Endothelial cell of hepatic sinusoid (primary cell): ENCODE data around the gene ZDHHC4.

Experiments used
- in situ Hi-C: cut with HindIII; loops from 2 replicates; pipeline ENCODE4 v1.10.0; 2017; ENCODE audit warnings: low sequenced_read_pairs

ZDHHC4 gene

DNA sequence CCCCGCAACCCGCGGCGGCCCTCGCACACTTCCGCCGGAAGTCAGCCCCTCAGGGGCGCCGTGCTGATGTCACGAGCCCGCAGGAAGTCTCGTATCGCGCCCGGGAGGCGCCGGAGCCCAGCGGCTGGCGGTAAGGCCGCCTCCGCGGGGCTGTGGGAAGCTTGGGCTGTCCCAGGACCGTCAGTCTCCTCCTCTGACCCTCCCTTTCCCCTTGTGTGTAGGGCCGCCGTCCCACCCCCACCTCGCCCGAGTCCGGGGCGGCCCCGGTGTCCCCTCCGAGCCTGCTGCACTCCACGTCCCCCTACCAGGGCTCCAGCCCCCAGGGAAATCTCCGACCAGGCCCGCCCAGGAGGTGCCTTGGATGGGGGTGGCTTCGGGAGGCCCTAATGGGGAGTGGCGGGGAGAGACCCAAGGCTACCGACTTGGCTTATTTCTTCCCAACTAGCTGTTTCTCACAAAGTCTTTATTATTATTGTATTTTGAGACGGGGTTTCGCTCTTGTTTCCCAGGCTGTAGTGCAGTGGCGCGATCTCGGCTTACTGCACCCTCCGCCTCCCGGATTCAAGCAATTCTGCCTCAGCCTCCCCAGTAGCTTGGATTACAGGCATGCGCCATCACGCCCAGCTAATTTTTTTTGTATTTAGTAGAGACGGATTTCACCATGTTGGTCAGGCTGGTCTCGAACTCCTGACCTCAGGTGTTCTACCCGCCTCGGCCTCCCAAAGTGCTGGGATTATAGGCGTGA lies at the start of gene ZDHHC4:
TSS of gene ZDHHC4 (plus strand) at position 86 of the 745 bp plus-strand sequence. CDS start 3,108 bp downstream, outside the sequence.
- in situ Hi-C loops = loop anchor here (5.0 kb wide), 1 partner anchor 85 kb away; no protein-coding TSS in a partner anchor

DNA sequence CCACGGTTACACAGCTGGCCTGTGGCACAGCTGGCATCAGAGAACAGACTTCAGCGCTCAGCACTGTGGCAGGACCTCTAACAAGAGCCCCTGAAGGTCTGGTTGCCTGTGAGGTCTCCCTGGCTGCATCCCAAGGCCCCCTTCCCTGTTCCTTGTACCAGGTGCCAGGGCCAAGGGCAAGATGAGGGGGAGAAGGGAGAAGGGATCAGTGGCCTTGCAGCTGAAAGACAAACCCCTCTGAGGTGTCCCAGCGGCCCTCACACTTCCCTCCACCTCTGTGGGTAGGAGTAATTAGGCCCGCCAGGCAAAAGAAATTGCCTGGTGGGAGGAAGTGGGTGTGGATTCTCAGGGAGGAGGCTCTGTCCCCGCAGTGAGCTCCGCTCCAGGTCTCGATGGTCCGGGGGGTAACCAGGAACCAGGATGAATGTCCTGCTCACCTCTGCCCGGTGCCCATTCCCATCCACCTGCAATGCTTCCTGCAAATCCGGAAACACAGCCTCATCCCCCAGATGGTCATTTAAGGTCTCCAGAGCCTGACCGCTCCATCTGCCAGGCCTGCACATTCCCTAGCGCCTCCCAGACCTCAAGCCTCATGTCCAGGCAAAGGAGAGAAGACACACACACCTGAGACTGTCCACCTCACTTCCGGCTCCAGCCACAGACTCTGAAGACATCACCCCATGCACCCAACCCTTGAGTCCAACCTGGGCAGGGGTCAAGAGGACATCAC lies 48.7 kb upstream of the ZDHHC4 start:
- in situ Hi-C loops = no loop called here

DNA sequence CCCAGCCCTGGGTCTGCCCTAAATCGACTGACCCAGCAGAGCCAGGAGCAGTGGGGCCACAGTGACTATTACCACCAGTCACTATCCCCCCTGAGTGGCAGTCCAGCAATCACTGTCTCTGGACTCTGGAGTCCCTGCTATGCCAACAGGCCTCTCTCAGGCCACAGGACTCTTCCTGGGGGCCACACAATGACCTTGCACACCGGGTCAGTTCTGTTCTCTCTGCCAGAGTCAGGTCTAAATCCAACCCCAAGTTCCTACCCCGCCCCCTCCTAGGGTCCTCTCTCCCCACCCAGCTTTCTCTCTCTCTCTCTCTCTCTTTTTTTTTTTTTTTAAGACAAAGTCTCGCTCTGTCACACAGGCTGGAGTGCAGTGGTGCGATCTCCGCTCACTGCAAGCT lies 47.6 kb upstream of the ZDHHC4 start:
- in situ Hi-C loops = no loop called here

DNA sequence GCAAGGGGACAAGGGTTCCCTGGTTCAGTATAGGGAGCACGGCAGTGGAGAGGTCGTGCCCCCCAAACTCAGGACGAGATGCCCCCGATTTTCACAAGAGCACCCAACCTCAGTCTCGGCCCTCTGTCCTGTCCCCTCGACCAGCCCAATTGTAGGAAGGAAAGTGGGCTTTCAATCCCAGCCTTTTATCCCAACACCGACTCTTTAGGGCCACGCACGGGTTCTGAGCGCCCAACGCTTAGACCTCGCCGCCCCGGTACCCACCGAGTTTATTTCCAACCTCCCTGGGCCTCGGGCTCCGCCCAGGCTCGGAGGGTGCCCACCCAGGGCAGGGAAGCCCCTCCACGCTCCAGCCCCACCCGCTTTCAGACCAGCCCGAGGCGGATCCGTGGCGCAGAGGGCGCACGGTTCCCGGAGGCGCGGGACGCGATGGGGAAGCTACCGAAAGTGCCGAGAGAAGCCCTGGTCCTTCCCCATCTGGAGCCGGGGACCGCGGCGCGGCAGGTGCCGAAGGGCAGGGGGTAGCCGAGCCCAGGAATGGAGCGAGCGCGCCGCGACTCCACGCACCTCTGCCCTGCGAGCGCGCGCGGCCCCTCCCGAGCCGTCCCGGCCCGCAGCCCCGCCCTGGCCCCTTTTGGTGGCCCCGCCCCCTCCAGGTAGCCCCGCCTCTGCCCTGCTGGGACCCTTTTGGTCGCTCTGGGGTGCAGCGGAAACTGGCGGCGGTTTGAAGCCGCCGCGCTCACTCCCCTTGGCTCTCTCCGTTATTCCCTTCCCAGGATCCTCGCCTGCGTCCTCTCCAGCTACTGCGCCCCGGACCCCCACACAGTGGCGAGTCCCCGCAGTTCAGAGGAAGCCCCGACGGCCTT lies 46.4 kb upstream of the ZDHHC4 start:
- in situ Hi-C loops = no loop called here

DNA sequence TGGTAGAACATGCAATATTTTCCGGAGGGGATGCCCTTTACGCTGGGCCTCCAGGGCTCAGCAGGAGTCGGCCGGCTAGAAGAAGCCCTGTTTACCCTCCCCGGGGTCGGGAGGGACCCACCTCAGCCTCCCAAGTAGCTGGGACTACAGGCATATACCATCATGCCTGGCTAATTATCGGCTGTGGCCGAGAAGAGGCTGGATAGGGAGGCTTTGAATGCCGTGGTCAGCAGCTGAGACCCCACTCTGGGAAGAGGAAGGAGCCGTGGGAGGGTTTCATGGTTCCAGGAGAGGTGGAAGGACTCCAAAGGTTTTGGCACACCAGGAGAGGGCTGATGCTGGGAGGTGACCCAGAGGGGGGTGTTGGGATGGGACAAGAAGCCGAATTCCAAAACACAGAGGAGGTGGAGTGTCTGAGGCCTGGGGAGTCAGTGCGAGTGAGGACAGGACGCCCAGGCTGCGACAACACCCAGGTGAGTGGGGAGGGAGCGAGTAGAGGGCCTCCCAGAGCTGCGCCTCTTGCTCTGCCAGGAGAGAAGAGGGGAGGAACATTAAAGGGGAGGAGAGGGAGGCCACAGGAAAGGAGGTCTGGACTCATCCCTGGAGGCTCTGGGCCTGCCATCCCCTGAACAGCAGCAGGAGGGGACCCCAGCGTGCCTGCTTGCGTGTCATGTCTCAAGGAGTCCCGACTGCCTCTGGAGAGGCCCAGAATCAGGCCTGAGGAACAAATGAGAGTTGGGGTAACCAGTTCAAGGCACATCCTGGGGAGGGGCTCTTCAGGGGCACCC lies 45.6 kb upstream of the ZDHHC4 start:
- in situ Hi-C loops = no loop called here

DNA sequence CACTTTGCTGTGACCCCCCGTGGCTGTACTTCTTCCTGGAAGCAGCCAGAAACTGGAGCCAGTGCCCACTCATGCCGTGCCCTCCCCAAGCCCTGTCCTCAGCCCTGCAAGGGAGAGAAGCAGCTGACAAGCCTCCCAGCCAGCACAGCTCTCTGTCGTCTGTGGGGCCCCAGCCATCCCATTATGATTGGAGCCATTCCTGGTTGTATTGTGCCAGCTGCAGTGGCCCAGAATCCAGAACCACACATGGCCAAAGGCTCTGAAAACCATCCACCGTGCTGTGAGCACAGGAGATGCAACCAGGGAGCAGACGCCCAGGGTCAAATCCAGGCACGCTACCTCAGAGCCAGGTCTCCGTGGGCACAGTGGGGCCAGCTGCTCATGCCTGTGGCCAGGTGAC lies 44.7 kb upstream of the ZDHHC4 start:
- in situ Hi-C loops = no loop called here

DNA sequence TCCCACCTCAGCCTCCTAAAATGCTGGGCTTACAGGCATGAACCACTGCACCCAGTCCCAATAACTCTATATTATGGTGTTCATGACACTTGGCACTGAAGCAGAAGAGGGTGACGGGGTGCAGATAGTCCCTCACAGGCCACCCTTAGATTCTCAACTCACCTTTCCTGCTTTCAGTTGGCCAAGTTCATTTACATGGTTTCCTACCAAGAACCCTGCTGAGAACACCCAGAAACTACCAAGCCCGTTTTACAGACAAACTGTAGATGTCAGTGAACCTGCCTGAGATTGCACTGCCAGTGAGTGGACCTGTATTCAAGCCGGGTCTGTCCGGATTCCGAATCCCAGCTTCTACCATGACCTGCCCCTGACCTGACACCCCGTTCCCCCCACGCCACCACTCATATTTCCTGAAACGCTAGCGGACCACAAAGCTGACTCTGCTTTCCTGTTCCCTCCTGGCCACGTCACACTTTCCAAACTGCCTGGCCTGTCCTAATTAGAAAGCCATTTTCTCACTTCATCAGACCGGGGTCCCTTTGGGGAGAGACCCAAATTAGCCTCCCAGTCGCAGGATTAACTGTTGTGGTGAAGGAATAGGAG lies 43.3 kb upstream of the ZDHHC4 start:
- in situ Hi-C loops = no loop called here

DNA sequence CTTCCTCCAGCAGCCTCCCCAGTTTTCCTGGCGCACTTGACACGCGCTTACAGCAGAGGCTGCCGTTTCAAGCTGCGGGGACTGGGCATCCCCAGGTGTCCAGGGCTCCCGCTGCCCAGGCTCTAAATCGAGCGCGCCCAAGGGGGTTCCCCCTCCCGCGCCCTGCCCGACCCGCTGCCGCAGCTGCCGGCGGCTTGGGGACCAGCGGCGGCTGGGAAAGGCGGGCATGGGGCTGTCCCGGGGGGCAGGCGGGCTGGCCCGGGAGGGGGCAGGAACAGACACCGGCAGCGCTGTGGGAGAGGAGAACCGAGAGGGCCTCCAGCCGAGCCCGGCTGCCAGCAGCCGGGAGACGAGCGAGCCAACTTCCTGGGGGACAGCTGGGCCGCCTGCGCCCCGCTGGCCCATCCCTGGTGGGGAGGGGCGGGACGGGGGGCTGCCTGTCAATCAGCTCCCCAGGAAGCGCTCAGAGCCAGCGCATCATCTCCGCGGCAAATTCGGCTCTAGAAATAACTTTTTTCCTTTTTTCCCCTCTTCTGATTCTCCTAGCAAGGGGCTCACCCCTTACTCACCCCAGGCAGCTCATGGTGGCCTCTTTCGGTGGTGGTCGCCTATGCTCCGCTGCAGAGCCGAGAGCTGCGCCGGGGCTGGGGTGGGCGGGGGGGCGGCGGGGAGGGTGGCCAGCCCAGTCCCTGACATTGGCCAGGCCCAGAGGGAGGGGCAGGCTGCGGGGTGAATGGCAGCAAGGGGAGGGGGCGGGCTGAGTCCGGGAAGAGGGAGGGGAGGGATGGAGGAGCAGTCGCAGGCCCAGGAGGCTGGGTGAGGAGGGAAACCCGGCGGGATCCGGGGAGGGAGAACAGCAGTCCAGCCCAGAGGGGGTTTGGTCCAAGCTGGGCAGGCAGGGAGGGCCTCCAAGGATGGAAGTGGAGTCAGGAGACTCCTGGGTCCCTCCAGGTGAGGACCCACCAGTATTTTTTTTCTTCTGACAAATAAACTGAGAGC lies 40.7 kb upstream of the ZDHHC4 start:
- in situ Hi-C loops = no loop called here

DNA sequence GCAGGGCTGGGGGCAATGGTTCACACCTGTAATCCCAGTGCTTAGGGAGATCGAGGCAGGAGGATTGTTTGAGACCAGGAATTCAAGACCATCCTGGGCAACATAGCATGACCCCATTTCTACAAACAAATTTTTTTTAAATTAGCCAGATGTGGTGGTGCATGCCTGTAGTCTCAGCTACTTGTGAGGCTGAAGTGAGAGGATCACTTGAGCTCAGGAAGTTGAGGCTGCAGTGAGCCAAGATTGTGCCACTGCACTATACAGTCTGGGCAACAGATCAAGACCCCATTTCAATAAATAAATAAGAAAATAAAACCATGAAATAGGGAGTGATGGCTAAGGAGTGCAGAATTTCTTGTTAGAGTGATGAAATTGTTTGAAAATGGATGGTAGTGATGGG lies 34.9 kb upstream of the ZDHHC4 start:
- in situ Hi-C loops = no loop called here

DNA sequence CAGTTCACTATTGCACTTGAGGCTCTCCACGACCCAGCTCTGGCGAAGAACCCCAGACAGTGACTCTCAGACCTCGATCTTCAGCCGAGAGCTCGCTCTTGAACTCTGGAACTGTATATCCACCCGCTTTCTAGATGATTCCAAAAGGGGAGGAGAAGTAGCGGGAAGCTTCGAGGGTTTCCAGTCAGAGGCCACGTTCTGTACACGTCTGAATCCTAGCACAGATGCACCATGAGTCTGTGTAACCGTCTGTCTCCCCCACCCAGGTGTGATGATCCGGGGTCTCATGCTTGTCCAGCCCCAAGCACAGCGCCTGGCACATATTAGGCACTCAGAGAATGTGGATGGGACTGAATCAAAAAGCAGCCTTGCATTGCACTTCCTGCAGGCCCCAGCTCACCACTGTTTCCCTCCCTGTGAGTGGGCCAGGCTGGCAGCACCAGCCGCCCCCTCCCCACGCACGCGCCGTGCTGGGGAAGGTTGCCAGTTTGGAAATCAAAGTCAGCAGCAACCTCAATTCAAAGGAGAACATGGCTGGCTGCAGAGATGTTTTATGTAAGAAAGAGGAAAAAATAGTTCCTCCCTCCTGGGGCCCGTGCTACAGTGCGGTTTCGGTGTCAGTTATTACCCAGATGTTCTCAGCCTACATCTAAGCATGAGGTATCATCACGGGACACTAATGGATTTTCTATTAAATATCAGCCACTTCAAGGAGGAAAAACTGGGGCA lies 31.7 kb upstream of the ZDHHC4 start:
- in situ Hi-C loops = loop anchor here (5.0 kb wide), 1 partner anchor 62 kb away; no protein-coding TSS in a partner anchor

DNA sequence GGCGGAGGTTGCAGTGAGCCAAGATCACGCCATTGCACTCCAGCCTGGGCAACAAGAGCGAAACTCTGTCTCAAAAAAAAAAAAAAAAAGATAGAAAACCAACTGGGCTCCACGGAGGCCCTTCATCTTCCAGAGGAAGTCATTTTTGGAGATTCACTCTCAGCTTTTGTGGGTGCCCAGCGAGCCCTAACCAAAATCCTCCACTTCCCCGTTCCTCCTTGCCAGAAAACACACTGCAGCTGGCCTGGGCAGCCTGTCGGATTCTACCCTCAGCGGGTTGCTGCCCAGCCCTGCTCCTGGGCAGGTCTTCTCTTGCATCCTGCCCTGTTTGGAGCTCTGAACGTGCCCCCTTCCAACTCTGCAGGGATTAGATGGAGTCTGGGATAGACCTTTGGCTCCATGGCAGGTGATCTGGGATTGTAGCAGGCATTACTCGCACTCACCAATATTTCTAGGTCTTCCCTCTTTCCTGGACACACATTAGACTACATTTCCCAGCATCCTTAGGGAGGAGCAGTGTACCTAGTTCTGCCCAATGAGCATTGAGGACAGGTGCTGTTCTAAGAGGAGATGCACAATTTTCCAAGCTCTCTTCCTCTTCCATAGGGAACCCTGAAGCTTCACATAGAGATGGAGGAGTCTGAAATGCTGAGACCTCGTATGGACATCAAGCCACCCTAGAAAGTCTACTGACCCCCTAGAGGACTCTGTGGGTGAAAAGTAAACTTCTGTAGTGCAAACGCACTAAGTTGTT lies 30.6 kb upstream of the ZDHHC4 start:
- in situ Hi-C loops = loop anchor here (5.0 kb wide), 1 partner anchor 61 kb away; no protein-coding TSS in a partner anchor

DNA sequence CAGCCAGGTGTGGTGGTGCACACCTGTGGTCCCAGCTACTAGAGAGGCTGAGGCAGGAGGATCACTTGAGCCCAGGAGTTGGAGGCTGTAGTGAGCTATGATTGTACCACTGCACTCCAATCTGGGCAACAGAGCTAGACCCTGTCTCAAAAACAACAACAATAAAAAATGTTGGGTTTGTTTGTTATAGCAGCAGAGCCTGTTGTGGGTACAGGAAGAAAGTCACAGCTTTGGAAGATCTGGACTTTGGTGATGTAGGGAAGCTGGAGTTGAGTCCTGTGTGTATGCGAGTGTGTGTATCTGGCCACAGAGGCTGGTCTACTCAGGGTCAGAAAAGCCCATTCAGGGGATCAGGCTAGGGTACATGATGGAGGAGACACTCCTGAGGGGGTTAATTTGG lies 29.9 kb upstream of the ZDHHC4 start:
- in situ Hi-C loops = loop anchor here (5.0 kb wide), 1 partner anchor 60 kb away; no protein-coding TSS in a partner anchor

DNA sequence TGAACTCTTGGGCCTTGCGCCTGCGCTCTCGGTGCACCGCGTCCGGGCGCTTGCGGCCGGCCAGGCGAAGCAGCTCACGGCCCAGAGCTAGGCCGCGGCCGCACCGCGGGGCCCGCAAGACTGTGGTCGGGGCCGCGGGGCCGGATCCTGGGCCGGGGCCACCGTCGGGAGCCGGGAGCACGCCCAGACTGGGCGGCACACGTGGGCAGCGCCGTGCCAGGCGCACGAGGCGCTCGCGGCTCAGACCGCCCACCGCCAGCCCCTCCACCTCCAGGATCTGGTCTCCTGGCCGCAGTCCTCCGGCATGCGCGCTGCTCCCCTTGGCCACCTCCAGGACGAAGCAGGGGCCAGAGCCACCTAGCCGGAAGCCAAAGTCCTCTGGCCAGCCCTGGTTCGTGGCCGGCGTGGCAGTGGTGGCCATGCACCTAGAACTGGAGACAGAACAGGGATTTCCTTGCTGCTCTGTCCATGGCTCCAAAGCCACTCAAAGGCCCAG lies 26.2 kb upstream of the ZDHHC4 start, which contains the start of gene GRID2IP:
TSS of gene GRID2IP (minus strand) at position 446 of the 496 bp plus-strand sequence. CDS start at position 421, 25 bp downstream.
- in situ Hi-C loops = no loop called here

DNA sequence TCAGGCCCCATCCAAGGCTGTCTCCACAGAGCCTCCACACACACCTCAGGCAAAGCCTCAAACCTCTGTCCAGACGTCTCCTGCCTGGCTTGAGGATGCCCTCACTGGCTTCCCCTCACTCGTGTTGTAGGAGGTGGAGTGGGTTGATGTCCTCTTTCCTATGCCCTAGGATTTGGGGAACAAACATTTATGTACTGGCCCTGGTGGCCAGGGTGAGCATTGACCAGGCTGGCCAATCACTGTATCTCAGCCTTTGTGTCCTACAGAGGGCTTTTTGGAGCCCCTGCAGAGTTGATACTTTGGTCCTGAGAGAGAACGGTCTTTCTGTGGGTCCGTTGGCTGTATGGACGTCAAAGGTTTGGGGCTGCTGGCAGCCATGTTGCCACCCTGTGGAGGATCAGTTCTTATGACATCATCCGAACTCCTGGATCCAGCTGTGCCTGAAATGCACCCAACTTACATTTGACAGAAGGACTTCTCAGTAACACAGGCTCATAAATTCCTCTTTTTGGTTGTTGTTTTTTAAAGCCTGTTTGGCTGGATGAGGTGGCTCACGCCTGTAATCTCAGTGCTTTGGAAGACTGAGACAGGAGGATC lies 23.7 kb upstream of the ZDHHC4 start:
- in situ Hi-C loops = no loop called here

DNA sequence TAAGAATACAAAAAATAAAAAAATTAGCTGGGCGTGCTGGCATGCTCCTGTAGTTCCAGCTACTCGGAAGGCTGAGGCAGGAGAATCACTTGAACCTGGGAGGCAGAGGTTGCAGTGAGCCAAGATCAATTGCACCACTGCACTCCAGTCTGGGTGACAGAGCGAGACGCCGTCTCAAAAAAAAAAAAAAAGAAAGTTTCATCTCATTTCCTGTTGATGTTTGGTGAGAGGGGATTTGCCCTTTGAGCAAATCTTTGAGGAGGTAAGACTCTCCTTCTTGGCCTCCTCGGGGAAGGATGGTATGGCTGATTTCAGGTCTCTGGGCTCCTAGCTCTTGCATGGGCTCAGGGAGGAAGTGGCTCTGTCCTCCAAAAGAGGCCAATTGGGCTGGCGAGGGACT lies 22.4 kb upstream of the ZDHHC4 start:
- in situ Hi-C loops = no loop called here

DNA sequence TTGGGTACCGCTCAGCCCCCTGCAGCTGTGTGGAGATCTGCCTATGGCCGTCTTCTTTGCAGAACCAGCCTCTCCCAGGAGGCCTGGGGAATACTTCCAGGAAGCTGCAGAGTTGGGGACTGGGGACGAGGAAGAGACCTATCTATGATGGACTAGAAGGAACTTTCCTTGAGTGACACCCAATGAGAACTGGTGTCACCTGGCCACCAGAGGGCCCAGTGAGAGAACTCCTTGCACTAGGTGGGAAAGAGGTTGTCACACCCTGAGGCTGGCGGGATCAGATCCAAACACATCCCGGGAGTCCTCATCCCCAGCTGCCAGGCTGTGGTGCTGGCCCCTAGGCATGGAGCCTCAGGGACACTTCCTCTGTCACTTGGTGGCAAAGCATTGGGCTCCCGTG lies 21.1 kb upstream of the ZDHHC4 start:
- in situ Hi-C loops = no loop called here

DNA sequence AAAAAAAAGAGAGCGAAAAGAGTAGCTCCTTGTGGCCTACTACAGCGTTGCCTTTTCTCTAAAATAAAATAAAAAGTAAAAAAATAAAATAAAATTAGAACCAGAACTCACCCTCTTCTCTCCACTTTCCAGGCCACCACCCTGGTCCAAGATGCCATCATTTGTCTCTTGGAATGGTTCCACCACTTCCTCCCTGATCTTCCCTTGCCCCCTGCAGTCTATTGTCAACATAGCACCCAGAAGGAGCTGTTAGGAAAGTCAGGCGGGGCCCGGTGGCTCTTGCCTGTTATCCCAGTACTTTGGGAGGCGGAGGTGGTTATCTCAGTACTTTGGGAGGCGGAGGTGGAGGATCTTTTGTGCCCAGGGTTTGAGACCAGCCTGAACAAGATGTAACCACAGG lies 18.4 kb upstream of the ZDHHC4 start:
- in situ Hi-C loops = no loop called here
